ENCODE measurements around the gene DCDC1. TPM values are rescaled to one million over a fixed set of nuclear protein-coding genes. Genes with fewer than 3 reads are reported as not detected.

DCDC1 gene
- total and polyA plus RNA-seq, 2 donors = 0.25 to 0.28 TPM

DNA sequence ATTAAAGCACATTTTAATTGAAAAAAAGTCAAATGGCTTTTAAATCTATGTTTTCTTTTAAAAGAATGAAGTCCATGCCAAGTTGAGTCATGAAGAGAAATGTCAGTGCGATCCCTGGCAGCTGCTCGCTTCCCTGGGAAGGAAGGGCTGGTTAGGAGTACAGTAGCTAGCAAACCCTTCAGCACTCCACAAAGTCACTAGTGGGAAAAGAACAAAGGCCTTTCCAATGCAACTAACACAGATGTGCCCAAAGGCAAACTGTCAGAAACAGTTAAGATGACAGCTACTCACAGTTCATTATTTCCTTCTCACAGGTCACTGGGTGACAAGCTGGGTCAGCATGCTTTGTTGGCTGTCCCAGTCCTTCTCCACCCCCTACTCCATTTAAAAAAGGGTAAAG, 308.7 kb downstream of the DCDC1 start:
- H3K27me3 ChIP-seq (ENCODE audit: control insufficient read depth in 2 of 2, insufficient read depth in 1 of 2, low read length in 1 of 2) = no peaks in the 10 kb centered on the region
- H3K27ac ChIP-seq (ENCODE audit: low read depth in 1 of 2, low read length in 1 of 2) = no peak overlapping the region
- no peak for DNase-seq (ENCODE audit: low read depth in 6 of 9, low spot score in 9 of 9)
- 94% methylated on average over 2 of the region's 2 CpGs for WGBS
- no peak overlapping the region for H3K4me3 ChIP-seq (ENCODE audit: low read length in 2 of 2)
- no peaks in the 10 kb centered on the region for H3K36me3 ChIP-seq (ENCODE audit: control insufficient read depth in 2 of 2, insufficient read depth in 2 of 2, low read length in 1 of 2)
- H3K4me1 ChIP-seq (ENCODE audit: control insufficient read depth in 2 of 2, insufficient read depth in 2 of 2, low read length in 2 of 2) = no peaks in the 10 kb centered on the region
- no peaks in the 10 kb centered on the region for H3K9me3 ChIP-seq (ENCODE audit: control insufficient read depth in 2 of 2, insufficient read depth in 1 of 2, low read length in 1 of 2)

DNA sequence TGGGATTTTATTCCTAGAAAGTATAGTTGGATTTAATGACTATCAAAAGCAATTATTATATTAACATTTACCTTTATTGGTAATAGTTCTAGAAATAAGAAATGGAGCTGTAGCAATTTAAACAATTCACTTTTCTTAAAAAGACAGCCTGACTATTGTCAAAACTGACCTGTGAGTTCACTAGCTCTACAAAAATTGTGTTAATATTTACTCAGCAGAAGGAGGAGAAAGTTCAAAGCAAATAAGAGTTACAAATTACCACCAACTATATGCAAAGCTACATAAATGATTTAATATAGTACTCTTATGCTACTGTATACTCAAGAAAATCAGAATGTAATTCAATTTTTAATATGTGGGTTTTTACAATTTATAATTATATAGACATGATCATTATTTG, 310.0 kb downstream of the DCDC1 start:
- Histone ChIP-seq H3K4me1 (ENCODE audit: control insufficient read depth in 2 of 2, insufficient read depth in 2 of 2, low read length in 2 of 2) (no peaks in the 10 kb centered on the region), H3K27ac (ENCODE audit: low read depth in 1 of 2, low read length in 1 of 2) (no peak overlapping the region), H3K4me3 (ENCODE audit: low read length in 2 of 2) (no peak overlapping the region), H3K27me3 (ENCODE audit: control insufficient read depth in 2 of 2, insufficient read depth in 1 of 2, low read length in 1 of 2) (no peaks in the 10 kb centered on the region), H3K36me3 (ENCODE audit: control insufficient read depth in 2 of 2, insufficient read depth in 2 of 2, low read length in 1 of 2) (no peaks in the 10 kb centered on the region), H3K9me3 (ENCODE audit: control insufficient read depth in 2 of 2, insufficient read depth in 1 of 2, low read length in 1 of 2) (no peaks in the 10 kb centered on the region)
- no peak for DNase-seq (ENCODE audit: low read depth in 6 of 9, low spot score in 9 of 9)

DNA sequence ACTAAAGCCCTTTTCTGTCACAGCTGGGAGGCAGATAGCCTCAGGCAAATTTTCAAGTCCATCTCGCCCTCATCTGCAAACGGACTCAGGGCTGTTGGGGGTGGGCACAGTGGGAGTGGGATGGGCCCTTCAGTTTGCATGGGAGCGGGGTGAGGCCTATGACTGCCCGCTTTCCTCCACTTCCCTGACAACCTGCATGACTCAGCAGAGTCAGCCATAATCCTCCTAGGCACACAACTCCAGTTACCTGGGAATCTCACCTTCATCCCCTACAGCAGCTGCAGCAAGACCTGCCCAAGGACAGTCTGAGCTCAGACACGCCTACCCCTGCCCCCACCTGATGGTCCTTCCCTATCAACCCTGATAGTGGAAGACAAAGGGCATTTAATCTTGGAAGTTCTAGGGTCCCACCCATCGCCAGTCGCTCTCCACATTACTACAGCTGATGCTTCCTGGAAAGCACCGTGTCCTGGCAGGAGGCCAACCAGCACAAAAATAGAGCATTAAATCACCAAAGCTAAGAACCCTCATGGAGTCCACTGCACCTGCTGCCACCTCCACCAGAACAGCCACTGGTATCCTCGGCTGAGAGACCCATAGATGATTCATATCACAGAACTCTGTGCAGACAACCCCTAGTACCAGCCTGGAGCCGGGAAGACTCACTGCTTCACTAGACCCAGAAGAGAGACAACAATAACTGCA, 319.3 kb downstream of the DCDC1 start:
- DNase-seq (ENCODE audit: low read depth in 6 of 9, low spot score in 9 of 9) = no peak
- 79% methylated on average over 10 of the region's 10 CpGs for WGBS
- H3K4me3 ChIP-seq (ENCODE audit: low read length in 2 of 2) = no peak overlapping the region
- no peaks in the 10 kb centered on the region for H3K9me3 ChIP-seq (ENCODE audit: control insufficient read depth in 2 of 2, insufficient read depth in 1 of 2, low read length in 1 of 2)
- no peak overlapping the region for H3K27ac ChIP-seq (ENCODE audit: low read depth in 1 of 2, low read length in 1 of 2)
- no peaks in the 10 kb centered on the region for H3K27me3 ChIP-seq (ENCODE audit: control insufficient read depth in 2 of 2, insufficient read depth in 1 of 2, low read length in 1 of 2)
- H3K4me1 ChIP-seq (ENCODE audit: control insufficient read depth in 2 of 2, insufficient read depth in 2 of 2, low read length in 2 of 2) = no peaks in the 10 kb centered on the region
- no peaks in the 10 kb centered on the region for H3K36me3 ChIP-seq (ENCODE audit: control insufficient read depth in 2 of 2, insufficient read depth in 2 of 2, low read length in 1 of 2)

DNA sequence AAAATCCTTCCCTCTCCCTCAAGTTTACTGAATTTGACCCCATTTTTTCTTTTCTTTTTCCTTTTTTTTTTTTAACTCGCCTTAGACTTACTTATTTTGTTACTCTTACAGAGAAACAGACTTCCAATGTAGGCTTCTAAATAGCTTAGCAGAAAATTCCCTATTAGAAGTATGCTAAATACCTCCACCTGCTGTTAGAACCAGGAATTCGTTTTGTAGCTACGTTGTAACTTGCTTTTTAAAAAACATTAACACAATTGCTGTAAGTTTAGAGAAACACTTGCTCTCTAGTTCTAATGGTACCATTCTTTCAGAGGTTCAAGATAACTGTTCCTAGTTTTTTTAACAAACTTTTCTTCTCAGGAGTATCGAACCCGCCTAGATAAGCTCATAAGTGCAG, 324.2 kb downstream of the DCDC1 start:
- Histone ChIP-seq H3K27ac (ENCODE audit: low read depth in 1 of 2, low read length in 1 of 2) (no peak overlapping the region), H3K27me3 (ENCODE audit: control insufficient read depth in 2 of 2, insufficient read depth in 1 of 2, low read length in 1 of 2) (no peaks in the 10 kb centered on the region), H3K4me3 (ENCODE audit: low read length in 2 of 2) (no peak overlapping the region), H3K9me3 (ENCODE audit: control insufficient read depth in 2 of 2, insufficient read depth in 1 of 2, low read length in 1 of 2) (no peaks in the 10 kb centered on the region), H3K4me1 (ENCODE audit: control insufficient read depth in 2 of 2, insufficient read depth in 2 of 2, low read length in 2 of 2) (no peaks in the 10 kb centered on the region), H3K36me3 (ENCODE audit: control insufficient read depth in 2 of 2, insufficient read depth in 2 of 2, low read length in 1 of 2) (no peaks in the 10 kb centered on the region)
- 44% methylated on average over 5 of the region's 5 CpGs for WGBS
- DNase-seq (ENCODE audit: low read depth in 6 of 9, low spot score in 9 of 9) = no peak

DNA sequence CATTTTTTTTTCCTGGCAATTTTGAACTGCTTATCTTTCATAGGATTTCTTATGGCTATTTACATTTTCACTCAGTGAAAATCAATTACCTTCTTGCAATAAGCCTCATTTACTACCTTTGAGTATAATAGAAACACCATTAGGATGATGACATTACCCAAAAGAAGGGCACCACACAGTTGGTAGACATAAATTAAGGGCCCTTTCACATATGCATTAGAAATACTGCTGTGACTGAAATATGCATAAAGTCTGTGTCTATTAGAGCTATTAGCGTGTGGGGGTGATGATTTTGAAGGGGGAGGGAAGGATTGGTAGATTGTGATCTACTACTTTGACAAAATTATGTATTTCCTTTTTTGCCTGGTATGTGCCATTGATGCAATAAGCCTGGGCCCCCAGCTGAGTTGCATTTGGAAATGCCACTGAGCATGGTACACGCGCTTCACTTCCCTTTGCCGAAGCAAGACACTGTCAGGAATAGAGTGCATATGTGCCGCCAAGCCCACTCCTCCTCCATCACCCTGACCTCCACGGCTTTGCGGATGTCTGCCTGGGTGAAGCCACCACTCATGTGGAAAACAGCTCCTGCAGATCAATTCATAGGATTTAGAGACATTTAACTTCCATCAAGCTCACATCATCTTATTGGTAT, 339.3 kb downstream of the DCDC1 start:
- Histone ChIP-seq H3K4me1 (ENCODE audit: control insufficient read depth in 2 of 2, insufficient read depth in 2 of 2, low read length in 2 of 2) (no peaks in the 10 kb centered on the region), H3K9me3 (ENCODE audit: control insufficient read depth in 2 of 2, insufficient read depth in 1 of 2, low read length in 1 of 2) (no peaks in the 10 kb centered on the region), H3K27ac (ENCODE audit: low read depth in 1 of 2, low read length in 1 of 2) (no peak overlapping the region), H3K36me3 (ENCODE audit: control insufficient read depth in 2 of 2, insufficient read depth in 2 of 2, low read length in 1 of 2) (no peaks in the 10 kb centered on the region), H3K27me3 (ENCODE audit: control insufficient read depth in 2 of 2, insufficient read depth in 1 of 2, low read length in 1 of 2) (no peaks in the 10 kb centered on the region), H3K4me3 (ENCODE audit: low read length in 2 of 2) (no peak overlapping the region)
- DNase-seq (ENCODE audit: low read depth in 6 of 9, low spot score in 9 of 9) = no peak
- 88% methylated on average over 7 of the region's 7 CpGs for WGBS

DNA sequence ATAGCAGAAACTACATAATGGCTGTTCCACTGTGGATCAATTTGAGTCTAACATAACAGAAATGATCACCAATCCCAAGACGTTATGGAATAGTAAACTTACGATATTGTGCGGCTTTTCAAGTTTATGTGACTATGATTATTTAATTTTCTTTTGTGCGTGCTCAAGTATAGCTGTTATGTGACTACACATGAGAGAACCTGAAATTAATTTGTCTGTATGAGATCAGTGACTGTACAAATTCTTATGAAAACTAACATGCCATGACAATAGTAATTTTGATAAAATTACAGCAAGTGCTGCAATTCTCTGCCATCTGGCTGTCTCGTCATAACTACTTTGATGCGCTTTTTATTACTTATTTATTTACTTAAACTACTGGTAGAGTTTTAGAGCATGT, 343.2 kb downstream of the DCDC1 start:
- DNase-seq (ENCODE audit: low read depth in 6 of 9, low spot score in 9 of 9) = no peak
- H3K36me3 ChIP-seq (ENCODE audit: control insufficient read depth in 2 of 2, insufficient read depth in 2 of 2, low read length in 1 of 2) = no peaks in the 10 kb centered on the region
- WGBS = 93% methylated on average over 6 of the region's 6 CpGs
- H3K4me3 ChIP-seq (ENCODE audit: low read length in 2 of 2) = no peak overlapping the region
- no peaks in the 10 kb centered on the region for H3K4me1 ChIP-seq (ENCODE audit: control insufficient read depth in 2 of 2, insufficient read depth in 2 of 2, low read length in 2 of 2)
- no peaks in the 10 kb centered on the region for H3K27me3 ChIP-seq (ENCODE audit: control insufficient read depth in 2 of 2, insufficient read depth in 1 of 2, low read length in 1 of 2)
- no peak overlapping the region for H3K27ac ChIP-seq (ENCODE audit: low read depth in 1 of 2, low read length in 1 of 2)
- no peaks in the 10 kb centered on the region for H3K9me3 ChIP-seq (ENCODE audit: control insufficient read depth in 2 of 2, insufficient read depth in 1 of 2, low read length in 1 of 2)

DNA sequence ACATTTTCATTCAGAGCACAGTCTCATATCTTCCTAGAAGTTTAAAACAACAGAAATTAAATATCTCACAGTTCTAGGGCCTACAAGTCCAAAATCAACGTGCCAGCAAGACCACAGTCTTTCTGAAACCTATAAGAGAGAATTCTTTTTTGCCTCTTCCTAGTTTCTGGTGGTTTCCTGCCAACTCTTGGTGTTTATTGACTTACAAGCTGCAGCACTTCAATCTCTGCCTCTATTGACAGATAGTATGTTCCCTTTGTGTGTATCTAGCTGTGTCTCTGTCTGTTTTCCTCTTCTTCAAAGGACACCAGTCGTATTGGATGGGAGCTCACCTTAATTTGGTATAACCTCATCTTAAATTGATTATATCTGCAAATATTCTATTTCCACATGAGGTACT, 347.5 kb downstream of the DCDC1 start:
- 71% methylated on average over 2 of the region's 2 CpGs for WGBS

DNA sequence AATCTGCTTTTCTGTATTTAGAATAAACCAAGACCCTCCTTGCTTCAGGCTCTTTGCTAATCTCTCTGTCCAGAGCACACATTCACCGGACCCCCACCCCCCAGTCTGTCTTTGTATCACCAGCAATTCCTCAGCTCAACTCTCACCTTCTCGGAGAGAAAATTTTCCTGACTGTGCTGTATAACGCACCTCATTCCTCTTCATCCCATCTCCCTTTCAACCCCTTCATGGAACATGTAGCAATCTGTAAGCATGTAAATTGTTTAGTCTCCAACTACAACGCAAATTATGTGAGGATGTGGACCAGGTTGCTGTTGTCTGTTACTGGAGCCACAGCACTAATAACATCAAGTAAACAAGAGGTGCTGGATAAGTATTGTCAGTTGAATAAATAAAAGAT, 349.8 kb downstream of the DCDC1 start:
- no peaks in the 10 kb centered on the region for H3K36me3 ChIP-seq (ENCODE audit: control insufficient read depth in 2 of 2, insufficient read depth in 2 of 2, low read length in 1 of 2)
- H3K27ac ChIP-seq (ENCODE audit: low read depth in 1 of 2, low read length in 1 of 2) = no peak overlapping the region
- H3K9me3 ChIP-seq (ENCODE audit: control insufficient read depth in 2 of 2, insufficient read depth in 1 of 2, low read length in 1 of 2) = no peaks in the 10 kb centered on the region
- H3K27me3 ChIP-seq (ENCODE audit: control insufficient read depth in 2 of 2, insufficient read depth in 1 of 2, low read length in 1 of 2) = no peaks in the 10 kb centered on the region
- H3K4me3 ChIP-seq (ENCODE audit: low read length in 2 of 2) = no peak overlapping the region
- WGBS = 92% methylated on average over 4 of the region's 4 CpGs
- H3K4me1 ChIP-seq (ENCODE audit: control insufficient read depth in 2 of 2, insufficient read depth in 2 of 2, low read length in 2 of 2) = no peaks in the 10 kb centered on the region
- no peak for DNase-seq (ENCODE audit: low read depth in 6 of 9, low spot score in 9 of 9)

More for the DNA sequence above, 347.5 kb downstream of the DCDC1 start:
- no peak overlapping the region for H3K27ac ChIP-seq (ENCODE audit: low read depth in 1 of 2, low read length in 1 of 2)
- H3K27me3 ChIP-seq (ENCODE audit: control insufficient read depth in 2 of 2, insufficient read depth in 1 of 2, low read length in 1 of 2) = no peaks in the 10 kb centered on the region
- no peaks in the 10 kb centered on the region for H3K9me3 ChIP-seq (ENCODE audit: control insufficient read depth in 2 of 2, insufficient read depth in 1 of 2, low read length in 1 of 2)
- no peaks in the 10 kb centered on the region for H3K4me1 ChIP-seq (ENCODE audit: control insufficient read depth in 2 of 2, insufficient read depth in 2 of 2, low read length in 2 of 2)
- no peaks in the 10 kb centered on the region for H3K36me3 ChIP-seq (ENCODE audit: control insufficient read depth in 2 of 2, insufficient read depth in 2 of 2, low read length in 1 of 2)
- DNase-seq (ENCODE audit: low read depth in 6 of 9, low spot score in 9 of 9) = no peak
- H3K4me3 ChIP-seq (ENCODE audit: low read length in 2 of 2) = no peak overlapping the region

DNA sequence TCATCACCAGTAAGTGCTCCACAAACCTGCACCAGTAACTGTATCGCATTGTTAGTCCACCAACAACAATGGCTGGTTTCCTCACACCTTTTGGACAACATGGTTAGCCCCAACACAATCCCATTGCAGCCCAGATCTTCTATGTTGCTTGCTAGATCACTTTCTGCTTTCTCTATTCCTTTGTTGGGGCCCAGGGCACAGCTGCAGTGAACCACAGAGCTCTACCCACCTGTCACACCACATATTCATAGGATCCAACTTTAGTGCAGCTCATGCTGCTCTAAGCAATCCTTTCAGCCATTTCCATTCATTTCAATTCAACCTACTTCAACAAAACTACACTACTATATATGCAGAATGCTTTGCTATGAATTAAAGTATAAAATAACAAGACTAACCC, 364.3 kb downstream of the DCDC1 start:
- Histone ChIP-seq H3K9me3 (ENCODE audit: control insufficient read depth in 2 of 2, insufficient read depth in 1 of 2, low read length in 1 of 2) (no peaks in the 10 kb centered on the region), H3K4me3 (ENCODE audit: low read length in 2 of 2) (no peak overlapping the region), H3K27ac (ENCODE audit: low read depth in 1 of 2, low read length in 1 of 2) (no peak overlapping the region), H3K4me1 (ENCODE audit: control insufficient read depth in 2 of 2, insufficient read depth in 2 of 2, low read length in 2 of 2) (no peaks in the 10 kb centered on the region), H3K36me3 (ENCODE audit: control insufficient read depth in 2 of 2, insufficient read depth in 2 of 2, low read length in 1 of 2) (no peaks in the 10 kb centered on the region), H3K27me3 (ENCODE audit: control insufficient read depth in 2 of 2, insufficient read depth in 1 of 2, low read length in 1 of 2) (no peaks in the 10 kb centered on the region)
- DNase-seq (ENCODE audit: low read depth in 6 of 9, low spot score in 9 of 9) = no peak
- WGBS = 84% methylated on average over 1 of the region's 1 CpG
